NCI-H345 treated with DMSO at 0.1 percent for 48 hours (cell line): ENCODE data around the gene HMCES.
"Not testable (repeated sequence)": the region's sequence is repeated elsewhere in the genome, so short reads cannot be mapped to it uniquely, and the experiment has no call there.

ENCODE experiments used
- DNase-seq: peaks from one replicate; lab custom pipeline; 2025; ENCODE audit not compliant: unreplicated experiment; lab: John Stamatoyannopoulos, UW

Gene HMCES

DNA sequence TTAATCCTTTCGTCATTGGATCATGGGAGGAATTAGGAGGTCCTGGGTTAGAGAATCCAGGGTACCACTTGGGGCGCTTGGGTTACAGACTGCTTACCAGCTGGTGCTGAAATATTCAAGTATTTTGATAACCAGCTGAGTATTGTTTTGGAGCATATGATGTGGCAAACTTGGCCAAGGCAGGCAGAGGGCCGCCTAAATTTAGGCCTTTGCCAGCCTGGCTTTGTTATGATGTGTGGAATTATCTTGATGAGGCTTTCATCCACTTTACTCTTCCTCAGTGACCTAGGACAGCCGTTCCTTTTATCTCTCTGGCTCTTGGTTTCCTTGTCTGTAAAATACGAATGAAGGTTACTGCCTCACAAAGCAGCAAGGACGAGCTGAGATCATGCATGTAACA is 22.4 kb upstream of the HMCES start:
- no peak for DNase-seq

DNA sequence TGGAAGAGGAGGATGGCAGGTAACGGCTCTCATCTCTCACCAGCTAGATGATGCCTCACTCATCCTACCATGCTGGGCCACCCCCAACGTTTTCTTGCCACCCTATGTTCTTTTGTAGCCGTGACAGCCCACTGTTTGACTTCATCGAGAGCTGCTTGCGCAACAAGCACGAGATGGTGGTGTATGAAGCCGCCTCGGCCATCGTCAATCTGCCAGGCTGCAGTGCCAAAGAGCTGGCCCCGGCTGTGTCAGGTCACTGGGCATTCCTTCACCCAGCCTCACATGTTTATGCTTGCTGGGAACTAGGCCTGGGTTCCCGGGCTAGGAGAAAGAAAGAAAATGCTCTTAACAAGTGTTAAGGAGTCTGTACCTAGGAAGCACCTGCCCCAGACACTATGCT is 21.1 kb upstream of the HMCES start:
- DNase-seq, result no peak

DNA sequence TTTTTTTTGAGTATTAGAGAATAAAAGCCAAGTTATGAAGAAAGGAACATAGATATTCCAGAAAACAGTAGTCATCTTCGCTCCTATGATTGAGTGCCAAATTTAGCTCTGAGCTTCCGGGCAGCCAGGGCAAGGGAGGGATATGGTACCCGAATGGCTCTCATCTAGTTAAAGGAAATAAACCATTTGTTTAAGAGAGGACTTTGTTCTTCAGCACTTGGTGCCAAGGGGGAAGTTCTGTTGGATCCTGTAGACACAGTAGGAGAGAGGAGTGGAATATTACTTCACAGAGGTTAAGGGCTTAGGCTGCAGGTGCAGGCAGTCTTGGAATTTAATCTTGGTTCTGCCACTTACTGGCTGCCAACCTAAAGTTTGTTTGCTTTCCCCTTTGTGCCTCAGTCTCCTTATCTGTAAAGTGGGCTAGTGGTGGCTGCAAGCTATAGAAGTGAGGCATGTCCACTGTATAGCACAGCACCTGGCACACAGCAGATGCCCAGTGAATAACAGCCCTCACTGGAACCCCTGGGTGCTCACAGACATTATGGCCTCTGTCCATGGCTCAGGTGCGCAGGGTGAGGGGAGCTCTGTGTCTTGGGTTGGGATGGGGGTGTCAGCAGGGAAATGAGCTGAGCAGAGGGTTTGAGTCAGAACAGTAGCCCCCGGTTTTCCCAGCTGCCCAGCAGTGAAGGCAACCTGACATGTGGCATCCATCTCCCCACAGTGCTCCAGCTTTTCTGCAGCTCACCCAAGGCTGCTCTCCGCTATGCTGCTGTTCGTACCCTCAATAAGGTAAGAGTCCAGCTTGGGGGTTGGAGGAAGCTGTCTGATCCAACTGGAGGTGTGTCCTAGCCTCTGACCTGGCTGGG is 18.8 kb upstream of the HMCES start:
- no peak for DNase-seq

DNA sequence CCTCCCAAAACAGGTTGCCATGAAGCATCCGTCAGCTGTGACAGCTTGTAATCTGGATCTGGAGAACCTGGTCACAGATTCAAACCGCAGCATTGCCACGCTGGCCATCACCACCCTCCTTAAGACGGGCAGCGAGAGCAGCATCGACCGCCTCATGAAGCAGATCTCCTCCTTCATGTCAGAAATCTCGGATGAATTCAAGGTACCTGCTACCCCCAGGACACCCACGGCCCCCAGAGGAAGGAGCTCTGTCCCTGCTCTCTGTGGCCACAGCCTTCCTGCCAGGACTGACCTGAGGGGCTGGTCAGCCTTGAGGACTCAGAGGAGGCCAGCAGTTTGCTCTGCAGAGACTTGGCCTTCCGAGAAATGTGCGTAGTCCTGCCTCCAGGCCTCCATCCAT is 18.1 kb upstream of the HMCES start:
- DNase-seq, result no peak

DNA sequence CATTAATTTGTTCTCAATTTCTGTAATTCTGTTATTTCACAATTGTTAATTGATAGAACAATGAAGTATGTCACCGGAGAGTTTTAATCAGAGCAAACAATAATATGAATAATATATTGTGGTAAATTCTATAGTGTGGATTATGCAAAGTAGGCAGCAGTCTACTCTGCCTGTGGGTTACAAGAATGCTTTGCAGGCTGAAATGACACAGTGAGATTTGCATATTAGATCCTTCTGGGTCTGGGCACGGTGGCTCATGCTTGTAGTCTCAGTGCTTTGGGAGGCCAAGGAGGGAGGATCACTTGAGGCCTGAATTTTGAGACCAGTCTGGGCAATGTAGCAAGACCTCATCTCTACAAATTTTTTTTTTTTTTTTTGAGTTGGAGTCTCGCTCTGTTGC is 16.8 kb upstream of the HMCES start:
- DNase-seq, result no peak

DNA sequence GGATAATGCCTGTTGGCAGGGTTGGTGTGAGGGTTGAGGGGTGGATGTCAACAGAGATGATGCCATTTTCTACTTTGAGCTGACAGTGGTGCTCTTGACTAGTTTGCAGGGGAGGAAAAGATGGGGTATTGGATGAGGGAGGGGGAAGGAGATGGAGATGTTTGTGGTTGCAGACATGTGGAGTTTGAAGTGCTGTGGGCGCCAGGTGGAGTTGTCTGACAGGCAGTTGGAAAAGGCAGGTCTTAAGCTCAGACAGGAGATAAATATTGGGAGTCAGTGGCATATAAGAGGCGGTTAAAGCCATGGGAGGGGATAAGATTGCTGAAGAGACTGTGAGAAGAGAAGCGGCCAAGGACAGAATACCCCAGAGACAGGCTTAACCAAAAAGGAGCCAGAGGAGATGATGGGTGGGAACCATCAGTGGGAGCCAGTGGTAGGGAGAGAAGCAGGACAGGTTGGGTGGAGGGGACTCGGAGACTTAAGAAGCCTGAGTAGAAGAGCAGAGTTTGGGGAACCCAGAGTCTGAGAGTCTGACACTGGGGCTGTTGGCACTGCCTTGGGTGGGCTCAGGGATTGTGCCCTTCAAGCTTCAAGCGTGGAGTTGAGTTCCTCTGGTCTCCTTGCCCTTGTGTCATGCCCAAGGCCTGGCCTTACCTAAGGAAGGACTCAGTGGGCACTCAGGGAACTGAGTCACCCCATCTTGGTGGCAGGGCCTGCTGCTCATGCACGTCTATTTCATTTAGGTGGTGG is 15.3 kb upstream of the HMCES start:
- no peak for DNase-seq

DNA sequence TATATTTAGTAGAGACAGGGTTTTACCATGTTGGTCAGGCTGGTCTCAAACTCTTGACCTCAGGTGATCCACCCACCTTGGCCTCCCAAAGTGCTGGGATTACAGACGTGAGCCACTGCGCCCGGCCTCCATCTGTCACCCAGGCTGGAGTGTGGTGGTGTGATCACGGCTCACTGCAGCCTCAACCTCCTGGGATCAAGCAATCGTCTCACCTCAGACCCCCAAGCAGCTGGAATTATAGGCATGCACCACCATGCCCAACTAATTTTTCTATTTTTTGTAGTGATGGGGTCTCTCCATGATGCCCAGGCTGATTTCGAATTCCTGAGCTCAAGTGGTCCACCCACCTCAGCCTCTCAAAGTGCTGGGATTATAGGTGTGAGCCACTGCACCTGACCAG is 13.7 kb upstream of the HMCES start:
- not testable (repeated sequence) for DNase-seq

DNA sequence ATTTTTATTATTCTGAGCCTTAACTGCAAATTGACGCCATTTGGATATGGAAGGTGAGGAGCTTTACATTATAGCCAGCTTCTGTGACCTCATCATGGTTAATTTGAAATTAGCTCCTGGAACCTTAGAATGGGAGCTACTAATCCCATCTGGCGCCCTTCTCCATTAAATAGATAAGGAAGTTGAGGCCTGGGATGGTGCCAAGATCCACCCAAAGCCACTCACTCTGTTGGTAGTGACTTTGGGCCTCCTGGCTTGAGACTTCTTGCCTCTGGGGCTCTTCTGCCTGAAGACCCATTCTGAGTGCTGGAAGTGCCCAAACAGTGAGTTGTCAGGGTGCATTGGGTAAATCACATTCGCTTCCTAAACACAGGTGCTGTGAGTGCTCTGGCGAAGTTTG is 12.0 kb upstream of the HMCES start:
- no peak for DNase-seq

DNA sequence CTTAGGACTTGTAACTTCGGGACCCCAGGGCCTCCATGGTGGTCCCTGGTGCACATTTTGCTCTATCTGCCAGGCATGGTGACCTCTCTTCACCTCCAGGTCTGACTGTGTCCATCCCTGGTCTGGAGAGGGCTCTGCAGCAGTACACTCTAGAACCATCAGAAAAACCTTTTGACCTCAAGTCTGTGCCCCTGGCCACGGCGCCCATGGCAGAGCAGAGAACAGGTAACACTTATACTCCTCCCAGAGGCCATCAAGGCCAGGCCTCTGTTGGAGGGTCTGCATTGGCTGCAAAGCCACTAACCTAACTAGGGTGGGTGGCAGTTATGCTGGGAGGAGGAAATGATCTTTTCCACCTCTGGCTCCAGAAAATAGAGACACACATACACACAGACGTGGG is 10.3 kb upstream of the HMCES start:
- DNase-seq, result no peak

DNA sequence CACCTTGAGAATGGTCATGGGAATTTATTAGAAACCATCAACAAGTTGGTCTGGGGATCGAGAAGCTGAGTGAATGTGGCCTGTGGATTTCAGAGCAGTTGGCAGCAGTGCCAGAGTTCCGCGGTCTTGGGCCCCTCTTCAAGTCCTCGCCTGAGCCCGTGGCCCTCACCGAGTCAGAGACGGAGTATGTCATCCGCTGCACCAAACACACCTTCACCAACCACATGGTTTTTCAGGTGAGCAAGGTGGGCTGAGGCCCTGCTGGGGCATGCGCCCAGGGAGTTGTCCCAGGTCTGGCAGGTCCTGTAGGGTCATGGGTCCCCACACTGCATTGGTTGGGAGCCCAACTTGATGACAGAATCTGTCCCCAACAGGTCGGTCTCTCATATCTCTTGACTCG is 7.0 kb upstream of the HMCES start:
- no peak for DNase-seq

DNA sequence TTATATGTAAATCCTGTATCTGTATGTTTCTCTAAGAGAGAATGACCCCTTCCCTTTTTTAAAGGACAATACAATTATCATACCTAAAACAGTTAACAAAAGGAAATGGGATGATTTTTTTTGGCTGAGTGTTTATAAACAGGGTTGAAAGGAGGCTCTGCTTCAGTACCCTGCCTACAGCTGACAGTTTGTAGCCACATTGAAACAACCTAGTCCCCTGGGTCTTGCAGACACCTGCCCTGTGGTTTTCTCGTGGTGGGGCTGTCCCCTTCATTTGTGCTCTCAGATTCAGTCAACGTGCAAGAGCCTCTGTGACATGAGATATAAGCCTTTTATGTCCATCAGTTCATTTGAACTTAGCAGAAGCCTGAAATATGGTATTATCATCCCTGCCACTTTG is 2.3 kb upstream of the HMCES start:
- DNase-seq, result no peak

DNA sequence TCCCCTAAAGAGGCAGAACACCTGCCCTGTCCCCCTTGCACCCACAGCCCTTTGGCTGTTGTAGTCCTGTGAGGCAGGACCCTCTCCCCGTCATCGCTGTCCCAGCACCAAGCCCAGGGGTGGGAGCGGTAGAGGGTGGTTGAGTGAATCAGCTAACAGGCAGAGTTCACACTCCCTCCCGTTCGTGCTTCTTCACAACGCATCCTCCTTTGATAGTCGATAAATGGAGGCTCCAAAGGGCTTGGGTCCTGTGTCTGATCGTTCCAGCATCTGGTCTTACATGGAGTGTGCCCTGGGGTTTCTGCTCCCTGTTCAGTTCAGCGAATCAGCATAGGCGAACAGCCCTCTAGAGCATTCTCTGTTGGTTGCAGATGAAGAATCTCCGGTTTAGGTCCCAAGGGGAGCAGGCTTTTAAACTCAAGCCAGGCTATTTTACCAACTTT is 820 bp upstream of the HMCES start:
- no peak for DNase-seq

DNA sequence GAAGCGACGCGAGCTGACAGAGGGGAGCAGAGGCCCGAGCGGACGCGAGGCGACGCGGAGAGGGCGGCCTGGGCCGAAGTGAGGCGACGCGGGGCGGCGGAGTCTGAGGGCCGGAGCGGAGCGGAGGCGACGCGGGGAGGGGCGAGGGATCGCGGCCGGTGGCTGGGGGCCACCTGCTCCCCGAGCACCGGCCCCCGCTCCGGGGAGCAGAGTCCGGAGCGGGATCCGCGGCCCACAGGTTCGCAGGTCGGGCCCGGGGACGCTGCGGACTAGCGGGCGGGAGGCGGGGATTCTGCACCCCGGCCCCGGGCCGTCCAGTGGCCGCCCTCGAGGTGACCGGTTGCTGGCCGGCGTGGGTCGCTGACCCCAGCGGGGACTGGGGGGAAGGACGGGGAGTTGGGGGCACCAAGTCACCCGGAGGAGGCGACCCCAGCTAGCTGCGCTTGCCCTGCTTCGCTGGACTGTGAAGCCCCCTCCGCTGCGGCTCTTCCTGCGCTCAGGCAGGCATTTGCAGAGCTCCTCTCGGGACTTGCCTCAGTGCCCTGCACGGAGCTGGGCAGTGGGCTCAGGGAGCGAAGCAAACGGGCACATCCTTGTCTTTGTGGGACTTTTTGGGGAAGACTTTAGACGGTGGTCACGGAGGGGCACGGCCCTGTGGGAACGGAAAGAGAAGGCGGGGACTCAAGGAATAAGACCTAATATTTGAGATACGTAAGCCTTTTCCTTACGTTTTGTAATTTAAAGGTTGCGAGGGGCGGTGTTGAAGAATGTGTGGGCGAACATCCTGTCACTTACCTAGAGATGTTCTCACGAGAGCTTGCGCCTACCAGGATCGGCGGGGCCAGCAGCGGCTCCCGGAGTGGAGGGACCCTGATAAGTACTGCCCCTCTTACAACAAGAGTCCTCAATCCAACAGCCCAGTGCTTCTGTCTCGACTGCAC is 566 bp downstream of the HMCES start:
- no peak for DNase-seq

DNA sequence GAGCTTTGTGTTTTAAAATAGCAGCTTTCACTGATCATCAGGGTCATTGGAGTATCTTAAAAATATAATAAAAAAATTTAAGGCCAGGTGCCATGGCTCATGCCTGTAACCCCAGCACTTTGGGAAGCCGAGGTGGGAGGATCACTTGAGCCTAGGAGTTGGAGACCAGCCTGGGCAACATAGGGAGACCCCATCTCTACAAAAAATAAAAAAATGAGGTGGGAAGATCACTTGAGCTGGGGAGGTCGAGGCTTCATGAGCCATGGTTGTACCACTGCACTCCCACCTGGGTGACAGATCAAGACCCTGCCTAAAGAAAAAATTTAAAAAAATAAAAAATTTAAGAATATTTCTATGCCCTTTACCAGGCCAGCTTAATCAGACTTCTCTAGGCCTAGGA is 1.5 kb downstream of the HMCES start:
- DNase-seq, result no peak

DNA sequence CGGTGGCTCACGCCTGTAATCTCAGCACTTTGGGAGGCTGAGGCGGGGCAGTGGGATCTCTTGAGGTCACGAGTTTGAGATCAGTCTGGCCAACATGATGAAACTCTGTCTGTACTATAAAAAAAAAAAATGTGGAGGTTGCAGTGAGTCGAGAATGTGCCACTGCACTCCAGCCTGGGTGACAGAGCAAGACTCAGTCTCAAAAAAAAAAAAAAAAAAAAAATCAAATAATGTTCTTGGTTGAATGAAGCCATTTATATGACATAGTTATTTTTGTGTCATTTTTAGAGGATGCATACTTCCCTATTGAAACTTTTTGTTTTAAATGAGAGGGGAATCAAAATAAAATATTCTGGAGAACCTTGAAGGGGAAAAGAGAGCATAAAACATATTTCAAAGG is 3.1 kb downstream of the HMCES start:
- DNase-seq, result no peak

DNA sequence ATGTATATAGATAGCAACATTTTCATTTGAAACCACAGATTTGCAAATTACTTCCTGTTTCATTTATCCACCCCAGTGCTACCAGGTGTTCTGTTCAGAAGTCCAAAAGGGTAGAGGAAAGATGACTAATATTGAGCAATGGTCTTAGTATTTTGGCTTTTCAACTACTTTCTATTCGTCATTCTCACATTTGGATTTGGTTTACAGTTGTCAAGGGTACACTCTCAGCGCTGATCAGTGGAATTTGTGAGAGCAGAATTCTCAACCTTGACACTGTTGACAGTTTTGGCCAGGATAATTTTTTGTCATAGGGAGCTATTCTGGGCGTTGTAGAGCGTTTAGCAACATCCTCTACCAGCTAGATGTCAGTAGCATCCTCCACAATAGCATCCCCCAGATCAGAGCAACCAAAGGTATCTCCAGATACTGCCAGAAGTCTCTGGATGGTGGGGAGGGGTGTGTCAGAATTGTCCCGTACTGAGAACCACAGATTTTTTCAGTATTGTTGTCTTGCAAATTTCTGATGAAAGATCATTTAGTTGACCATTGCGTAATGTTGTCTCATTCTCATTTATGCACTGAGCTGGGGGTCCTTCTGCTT is 4.2 kb downstream of the HMCES start:
- no peak for DNase-seq

DNA sequence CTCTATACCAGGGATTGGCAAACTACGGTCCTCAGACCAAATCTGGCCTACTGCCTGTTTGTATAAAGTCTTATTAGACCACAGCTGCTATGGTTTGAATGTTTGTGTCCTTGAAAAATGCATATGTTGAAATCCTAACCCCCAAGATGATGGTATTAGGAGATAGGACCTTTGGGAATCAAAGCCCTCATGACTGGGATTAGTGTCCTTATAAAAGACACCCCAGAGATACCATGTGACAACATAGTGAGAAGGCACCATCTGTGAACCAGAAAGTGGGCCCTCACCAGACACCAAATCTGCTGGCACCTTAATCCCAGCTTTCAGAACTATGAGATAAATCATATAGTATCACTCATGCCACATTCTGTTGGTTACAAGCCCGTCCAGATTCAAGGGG is 7.4 kb downstream of the HMCES start:
- DNase-seq, result no peak

DNA sequence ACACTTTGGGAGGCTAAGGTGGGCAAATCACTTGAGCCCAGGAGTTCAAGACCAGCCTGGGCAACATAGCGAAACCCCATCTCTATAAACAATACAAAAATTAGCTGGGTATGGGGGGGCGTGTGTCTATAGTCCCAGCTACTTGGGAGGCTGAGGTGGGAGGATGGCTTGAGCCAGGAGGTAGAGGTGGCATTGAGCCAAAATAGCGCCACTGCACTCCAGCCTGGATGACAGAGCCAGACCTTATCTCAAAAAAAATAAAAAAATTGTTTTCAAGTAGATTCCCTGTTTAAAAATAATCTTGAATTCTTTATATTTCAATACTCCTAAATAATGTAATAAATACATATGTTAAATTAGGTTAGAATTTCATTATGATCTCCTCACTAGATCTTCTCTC is 9.8 kb downstream of the HMCES start:
- no peak for DNase-seq

DNA sequence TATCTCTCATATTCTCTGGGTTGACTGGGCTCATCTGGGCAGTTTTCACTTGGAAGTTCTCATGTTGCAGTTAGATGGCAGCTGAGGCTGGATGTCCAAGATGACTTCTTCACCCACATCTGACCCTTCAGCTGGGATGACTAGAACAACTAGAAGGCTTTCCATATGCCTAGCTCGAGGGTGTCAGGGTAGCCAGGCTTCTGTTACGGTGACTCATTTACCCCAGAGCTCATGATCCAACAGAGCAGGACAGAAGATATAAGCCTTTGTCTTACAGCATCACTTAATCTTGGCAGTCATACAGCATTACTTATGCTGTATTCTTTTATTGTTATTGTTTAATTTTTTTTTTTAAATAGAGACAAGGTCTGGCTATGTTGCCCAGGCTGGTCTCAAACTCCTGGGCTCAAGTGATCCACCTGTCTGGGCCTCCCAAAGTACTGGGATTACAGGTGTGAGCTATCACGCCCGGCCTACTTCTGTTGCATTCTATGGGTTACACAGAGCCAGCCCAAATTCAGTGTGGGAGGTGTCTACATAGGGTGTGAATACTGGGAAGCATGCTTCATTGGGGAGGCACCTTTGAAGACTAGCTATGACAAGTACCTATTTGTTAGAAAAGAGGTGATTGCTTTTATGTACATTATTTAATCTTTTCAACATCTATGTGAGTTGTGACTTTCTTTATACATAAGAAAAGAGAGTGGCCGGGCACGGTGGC is 10.7 kb downstream of the HMCES start:
- no peak for DNase-seq

DNA sequence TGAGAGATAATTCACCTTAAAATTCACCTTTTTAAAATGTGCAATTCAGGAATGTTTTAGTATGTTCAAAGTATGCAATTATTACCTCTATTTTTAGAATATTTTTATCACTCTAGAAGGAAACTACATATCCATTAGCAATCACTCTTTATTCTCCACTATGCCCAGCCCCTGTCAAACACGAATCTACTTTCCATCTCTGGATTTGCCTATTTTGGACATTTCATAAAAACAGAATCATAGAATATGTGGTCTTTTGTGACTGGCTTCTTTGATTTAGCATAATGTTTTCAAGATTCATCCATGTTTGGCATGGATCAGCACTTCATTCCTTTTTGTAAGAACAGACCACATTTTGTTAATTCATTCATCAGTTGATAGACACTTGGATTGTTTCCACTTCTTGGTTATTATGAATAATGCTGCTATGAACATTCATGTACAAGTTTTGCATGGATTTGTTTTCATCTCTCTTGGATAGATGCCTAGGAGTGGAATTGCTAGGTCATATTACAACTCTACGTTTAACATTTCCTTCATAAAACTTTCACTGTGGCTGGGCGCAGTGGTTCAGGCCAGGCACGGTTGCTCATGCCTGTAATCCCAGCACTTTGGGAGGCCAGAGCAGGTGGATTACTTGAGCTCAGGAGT is 12.7 kb downstream of the HMCES start:
- DNase-seq, result no peak
